Activated T-cell treated with anti-CD3 and anti-CD28 coated beads, Interleukin-2, amount 50 U/mL, for 1 hour (primary cell): ENCODE measurements around the gene CEP57.
"Not testable (repeated sequence)": the region's sequence is repeated elsewhere in the genome, so short reads cannot be mapped to it uniquely, and the experiment has no call there.

Experiments used
- DNase-seq: peaks from one replicate; pipeline ENCODE4 v3.0.0-alpha.2; 2020

Gene CEP57

GRCh38 chr11:95867105-95867504 is 76.8 kb downstream of the CEP57 start:
- DNase-seq = no peak

- not testable (repeated sequence) for DNase-seq
These were observed 80.6 kb downstream of the CEP57 start for GRCh38 chr11:95870877-95871276.

GRCh38 chr11:95877291-95877690 is 87.0 kb downstream of the CEP57 start:
- DNase-seq = no peak
